Keratinocyte (primary cell): ENCODE results near the gene MTUS2. TPM values are rescaled to one million over a fixed set of nuclear protein-coding genes. Genes with fewer than 3 reads are reported as not detected.

Experiments used
- DNase-seq: peaks from one replicate; pipeline ENCODE4 v3.0.0-alpha.2; 2011; ENCODE audit warnings: low read depth, missing footprints, low spot score
- FAIRE-seq: peaks from 2 replicates; lab custom pipeline; 2011; peaks lifted over from hg19 to GRCh38; lab: Jason Lieb, UNC
- H2AFZ ChIP-seq: 2 replicates; pipeline ENCODE4 v1.6.0; 2012; ENCODE audit warnings: low read length, control low read depth, inconsistent platforms; ENCODE audit not compliant: control insufficient read depth
- H3K27ac ChIP-seq: 2 replicates; pipeline ENCODE4 v1.5.1; 2011; ENCODE audit warnings: low read length; ENCODE audit not compliant: control insufficient read depth, insufficient read depth
- H3K27me3 ChIP-seq: 3 replicates; pipeline ENCODE4 v1.6.0; 2011; ENCODE audit warnings: low read length; ENCODE audit not compliant: control insufficient read depth, insufficient read depth; ENCODE audit errors: extremely low read depth
- H3K36me3 ChIP-seq, 2 experiments: 2 replicates in 1 of 2; 3 replicates in 1 of 2; pipeline ENCODE4 v1.5.1; 2011; ENCODE audit warnings: low read length in 2 of 2, mild to moderate bottlenecking in 1 of 2; ENCODE audit not compliant: control insufficient read depth in 2 of 2, insufficient read depth in 2 of 2; ENCODE audit errors: extremely low read depth in 1 of 2
- H3K4me1 ChIP-seq: 3 replicates; pipeline ENCODE4 v1.5.1; 2011; ENCODE audit warnings: low read length; ENCODE audit not compliant: control insufficient read depth, insufficient read depth; ENCODE audit errors: extremely low read depth
- H3K4me2 ChIP-seq: 3 replicates; pipeline ENCODE4 v1.6.0; 2011; ENCODE audit warnings: low read depth, low read length; ENCODE audit not compliant: control insufficient read depth, insufficient read depth; ENCODE audit errors: extremely low read depth
- H3K4me3 ChIP-seq, 3 experiments: fragments of 200-600 bp in 1 of 3; sonication (generic) in 1 of 3; 2 replicates in 2 of 3; 3 replicates in 1 of 3; pipeline ENCODE4 v1.5.1; 2011 to 2016; ENCODE audit warnings: low read length in 3 of 3, mild to moderate bottlenecking in 3 of 3, control low read depth in 2 of 3, inconsistent platforms in 1 of 3, low read depth in 1 of 3, mixed read lengths in 1 of 3, mixed run types in 1 of 3, moderate library complexity in 1 of 3; ENCODE audit not compliant: control insufficient read depth in 2 of 3, insufficient read depth in 2 of 3; ENCODE audit errors: extremely low read depth in 1 of 3
- H3K79me2 ChIP-seq: 2 replicates; pipeline ENCODE4 v1.6.0; 2012; ENCODE audit warnings: low read length; ENCODE audit not compliant: control insufficient read depth, insufficient read depth
- H3K9ac ChIP-seq: 3 replicates; pipeline ENCODE4 v1.6.0; 2011; ENCODE audit warnings: low read length; ENCODE audit not compliant: control insufficient read depth, insufficient read depth; ENCODE audit errors: extremely low read depth
- H3K9me1 ChIP-seq: 3 replicates; pipeline ENCODE4 v1.6.0; 2011; ENCODE audit warnings: low read length; ENCODE audit not compliant: control insufficient read depth, insufficient read depth; ENCODE audit errors: extremely low read depth
- H3K9me3 ChIP-seq: 2 replicates; pipeline ENCODE4 v1.5.1; 2012; ENCODE audit warnings: low read depth, low read length; ENCODE audit not compliant: control insufficient read depth
- H4K20me1 ChIP-seq: 3 replicates; pipeline ENCODE4 v1.6.0; 2011; ENCODE audit warnings: low read length; ENCODE audit not compliant: control insufficient read depth, insufficient read depth; ENCODE audit errors: extremely low read depth
- EZH2 ChIP-seq: IDR thresholded peaks from one replicate; pipeline ENCODE4 v1.6.1; 2012; ENCODE audit warnings: inconsistent platforms, mild to moderate bottlenecking, low read length, moderate library complexity
- dilution Hi-C: fragments of 300-500 bp; cut with MboI; formaldehyde crosslinking; loops from one replicate; pipeline ENCODE4 v1.7.0; 2020; ENCODE audit warnings: low sequenced_read_pairs; ENCODE audit not compliant: extremely low pct_ligation_motif_present
- polyA plus RNA-seq, 5 experiments: library from polyadenylated mRNA; depleted of rRNA in 3 of 5; stranded (reverse) in 3 of 5; stranded (forward) in 1 of 5; unstranded in 1 of 5; fragments of >200 nt; gene quantifications; 1 replicate in 1 of 5; 2 replicates in 3 of 5; 3 replicates in 1 of 5; pipeline versions ENCODE4 v1.2.1 to v1.2.3, GENCODE V29; 2011 to 2012; ENCODE audit warnings: missing spikeins in 2 of 5, low read depth in 1 of 5, low replicate concordance in 1 of 5
- TF ChIP-seq, protein P1 (sequence below), 3 experiments: IDR thresholded peaks in 1 of 3; conservative IDR thresholded peaks in 1 of 3; optimal IDR thresholded peaks in 1 of 3; 2 replicates in 2 of 3; 3 replicates in 1 of 3; pipeline versions ENCODE3 to v1.5.1; 2011; ENCODE audit warnings: low read length in 3 of 3, mild to moderate bottlenecking in 3 of 3, moderate library complexity in 2 of 3, control low read depth in 1 of 3, inconsistent platforms in 1 of 3; ENCODE audit not compliant: insufficient read depth in 2 of 3; ENCODE audit errors: extremely low read depth in 1 of 3

MTUS2 gene
- polyA plus RNA-seq, 1 donor (not counting 4 experiments of a cell fraction or from before 2014, with no cell fraction given), result 0.17 TPM

DNA sequence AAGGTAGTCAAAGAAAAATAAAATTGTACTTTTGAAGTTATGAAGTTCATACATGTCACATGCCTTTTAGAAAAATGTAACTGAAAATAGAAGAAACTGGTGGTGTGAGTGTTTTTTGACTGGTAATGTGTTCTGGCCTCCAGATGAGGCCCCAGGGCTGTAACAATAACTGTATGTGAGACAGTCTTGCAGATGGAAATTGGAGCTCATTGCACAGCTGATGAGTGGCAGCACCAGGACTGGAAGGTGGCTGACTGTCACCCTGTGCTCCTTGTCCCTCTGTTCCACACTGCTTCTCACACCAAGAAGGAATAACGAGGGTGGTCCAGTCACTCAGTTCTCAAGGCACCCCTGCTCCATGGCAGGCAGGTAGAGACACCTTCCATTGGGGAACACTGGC lies 559.7 kb downstream of the MTUS2 start:
- TF ChIP-seq, protein P1, sequence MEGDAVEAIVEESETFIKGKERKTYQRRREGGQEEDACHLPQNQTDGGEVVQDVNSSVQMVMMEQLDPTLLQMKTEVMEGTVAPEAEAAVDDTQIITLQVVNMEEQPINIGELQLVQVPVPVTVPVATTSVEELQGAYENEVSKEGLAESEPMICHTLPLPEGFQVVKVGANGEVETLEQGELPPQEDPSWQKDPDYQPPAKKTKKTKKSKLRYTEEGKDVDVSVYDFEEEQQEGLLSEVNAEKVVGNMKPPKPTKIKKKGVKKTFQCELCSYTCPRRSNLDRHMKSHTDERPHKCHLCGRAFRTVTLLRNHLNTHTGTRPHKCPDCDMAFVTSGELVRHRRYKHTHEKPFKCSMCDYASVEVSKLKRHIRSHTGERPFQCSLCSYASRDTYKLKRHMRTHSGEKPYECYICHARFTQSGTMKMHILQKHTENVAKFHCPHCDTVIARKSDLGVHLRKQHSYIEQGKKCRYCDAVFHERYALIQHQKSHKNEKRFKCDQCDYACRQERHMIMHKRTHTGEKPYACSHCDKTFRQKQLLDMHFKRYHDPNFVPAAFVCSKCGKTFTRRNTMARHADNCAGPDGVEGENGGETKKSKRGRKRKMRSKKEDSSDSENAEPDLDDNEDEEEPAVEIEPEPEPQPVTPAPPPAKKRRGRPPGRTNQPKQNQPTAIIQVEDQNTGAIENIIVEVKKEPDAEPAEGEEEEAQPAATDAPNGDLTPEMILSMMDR (optimal IDR thresholded peaks at IDR 0.05 in 1 of 3, IDR thresholded peaks at IDR 0.05 in 1 of 3, conservative IDR thresholded peaks at IDR 0.05 in 1 of 3; ENCODE audit: extremely low read depth in 1 of 3, insufficient read depth in 2 of 3, low read length in 3 of 3), result no peak
- no peak for TF ChIP-seq EZH2
- Histone ChIP-seq H3K4me1 (no peaks in the 10 kb centered on the region), H2AFZ (no peak overlapping the region), H3K79me2 (no peaks in the 10 kb centered on the region), H3K9me1 (no peaks in the 10 kb centered on the region), H4K20me1 (no peaks in the 10 kb centered on the region), H3K9ac (no peak overlapping the region), H3K4me3 (no peak overlapping the region), H3K27ac (no peak overlapping the region), H3K4me2 (no peak overlapping the region), H3K27me3 (no peaks in the 10 kb centered on the region), H3K9me3 (no peaks in the 10 kb centered on the region), H3K36me3 (no peaks in the 10 kb centered on the region)
- no peak for FAIRE-seq
- dilution Hi-C loops, result no loop called here
- DNase-seq, result no peak

DNA sequence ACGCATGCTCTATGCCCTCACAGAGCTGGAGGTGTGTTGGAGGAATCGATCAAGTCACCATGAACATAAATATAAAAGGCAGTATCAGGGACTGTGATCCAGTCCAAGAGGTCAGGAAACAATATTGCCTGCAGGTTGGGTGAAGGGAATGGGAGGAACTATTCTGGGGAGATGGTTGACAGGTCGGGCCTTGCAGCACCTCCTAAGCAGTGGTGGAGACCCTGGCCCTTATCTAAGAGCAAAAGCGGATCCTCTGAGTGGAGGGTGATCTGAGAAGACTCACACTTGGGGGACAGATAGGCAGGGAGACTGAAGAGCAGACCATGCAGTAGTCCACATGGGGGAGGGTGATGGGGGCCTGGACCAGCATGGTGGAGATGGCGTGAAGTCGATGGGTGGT lies 561.9 kb downstream of the MTUS2 start:
- H3K4me1 ChIP-seq, result no peaks in the 10 kb centered on the region
- H3K4me2 ChIP-seq, result no peak overlapping the region
- H3K36me3 ChIP-seq, result no peaks in the 10 kb centered on the region
- no peaks in the 10 kb centered on the region for H3K9me3 ChIP-seq
- H3K27me3 ChIP-seq, result no peaks in the 10 kb centered on the region
- FAIRE-seq (no peak), DNase-seq (no peak)
- no peak overlapping the region for H3K4me3 ChIP-seq
- H3K27ac ChIP-seq, result no peak overlapping the region
- no peak overlapping the region for H3K9ac ChIP-seq
- no peaks in the 10 kb centered on the region for H4K20me1 ChIP-seq
- TF ChIP-seq, protein P1 (optimal IDR thresholded peaks at IDR 0.05 in 1 of 3, IDR thresholded peaks at IDR 0.05 in 1 of 3, conservative IDR thresholded peaks at IDR 0.05 in 1 of 3; ENCODE audit: extremely low read depth in 1 of 3, insufficient read depth in 2 of 3, low read length in 3 of 3), result no peak
- TF ChIP-seq EZH2, result no peak
- H2AFZ ChIP-seq, result no peak overlapping the region
- no peaks in the 10 kb centered on the region for H3K9me1 ChIP-seq
- dilution Hi-C loops, result no loop called here
- H3K79me2 ChIP-seq, result no peaks in the 10 kb centered on the region
